ENCODE measurements around the gene PDZD2.

Gene PDZD2

GRCh38 chr5:32145378-32145777 lies 506.4 kb downstream of the PDZD2 start:
- DNase-seq (ENCODE audit: low spot score): no peak

- DNase-seq (ENCODE audit: low spot score): no peak
Observed at GRCh38 chr5:32147236-32147635, 508.3 kb downstream of the PDZD2 start.

GRCh38 chr5:32147959-32148358 lies 509.0 kb downstream of the PDZD2 start:
- DNase-seq (ENCODE audit: low spot score): no peak

- no peak for DNase-seq (ENCODE audit: low spot score)
Observed at GRCh38 chr5:32150366-32150765, 511.4 kb downstream of the PDZD2 start.

GRCh38 chr5:32151198-32151597 lies 512.3 kb downstream of the PDZD2 start:
- DNase-seq (ENCODE audit: low spot score): no peak

- no peak for DNase-seq (ENCODE audit: low spot score)
Observed at GRCh38 chr5:32153723-32154122, 514.8 kb downstream of the PDZD2 start.

- no peak for DNase-seq (ENCODE audit: low spot score)
Observed at GRCh38 chr5:32155211-32155610, 516.3 kb downstream of the PDZD2 start.

GRCh38 chr5:32156635-32157034 lies 517.7 kb downstream of the PDZD2 start:
- DNase-seq (ENCODE audit: low spot score): no peak

GRCh38 chr5:32157078-32157477 lies 518.1 kb downstream of the PDZD2 start:
- DNase-seq (ENCODE audit: low spot score): no peak

- DNase-seq (ENCODE audit: low spot score): no peak
Observed at GRCh38 chr5:32158679-32158975, 519.7 kb downstream of the PDZD2 start.

- no peak for DNase-seq (ENCODE audit: low spot score)
Observed at GRCh38 chr5:32159328-32160072, 520.6 kb downstream of the PDZD2 start.

GRCh38 chr5:32160228-32160627 lies 521.3 kb downstream of the PDZD2 start:
- DNase-seq (ENCODE audit: low spot score): no peak

All from hematopoietic multipotent progenitor cell treated with erythropoietin and hydrocortisone succinate and interleukin-3 and kit ligand, for 17 days (in vitro differentiated cells).